Measurements from ENCODE around the gene VASP.

- no peak for TF ChIP-seq RAD21 (conservative IDR thresholded peaks at IDR 0.05 in 1 of 2, IDR thresholded peaks at IDR 0.05 in 1 of 2)
- no peak for TF ChIP-seq ESRRA (IDR thresholded peaks at IDR 0.05; ENCODE audit: borderline replicate concordance, low read length)
- TF ChIP-seq CTCF (IDR thresholded peaks at IDR 0.05) = no peak
- no peak for TF ChIP-seq EHMT2 (IDR thresholded peaks at IDR 0.05; ENCODE audit: low read depth)
- no peak for TF ChIP-seq USF2 (IDR thresholded peaks at IDR 0.05)
- no peak for TF ChIP-seq ZFP36 (IDR thresholded peaks at IDR 0.05; ENCODE audit: borderline replicate concordance, partially characterized antibody)
- TF ChIP-seq CHD2 (IDR thresholded peaks at IDR 0.05; ENCODE audit: low read length, partially characterized antibody) = no peak
- TF ChIP-seq MAX (IDR thresholded peaks at IDR 0.05) = no peak
- TF ChIP-seq JUNB (IDR thresholded peaks at IDR 0.05) = no peak
- TF ChIP-seq RNF2 (IDR thresholded peaks at IDR 0.05; ENCODE audit: borderline replicate concordance, low read depth) = no peak
- no peak for TF ChIP-seq MAFK (IDR thresholded peaks at IDR 0.05; ENCODE audit: partially characterized antibody)
Measured at GRCh38 chr19:45505151-45505995, 1.9 kb upstream of the VASP start.

All from A549 (cell line).